ENCODE data around the gene BCAS1.

The BCAS1 gene

GRCh38 chr20:54019127-54019526 is 51.3 kb downstream of the BCAS1 start:
- TF ChIP-seq, protein P1, sequence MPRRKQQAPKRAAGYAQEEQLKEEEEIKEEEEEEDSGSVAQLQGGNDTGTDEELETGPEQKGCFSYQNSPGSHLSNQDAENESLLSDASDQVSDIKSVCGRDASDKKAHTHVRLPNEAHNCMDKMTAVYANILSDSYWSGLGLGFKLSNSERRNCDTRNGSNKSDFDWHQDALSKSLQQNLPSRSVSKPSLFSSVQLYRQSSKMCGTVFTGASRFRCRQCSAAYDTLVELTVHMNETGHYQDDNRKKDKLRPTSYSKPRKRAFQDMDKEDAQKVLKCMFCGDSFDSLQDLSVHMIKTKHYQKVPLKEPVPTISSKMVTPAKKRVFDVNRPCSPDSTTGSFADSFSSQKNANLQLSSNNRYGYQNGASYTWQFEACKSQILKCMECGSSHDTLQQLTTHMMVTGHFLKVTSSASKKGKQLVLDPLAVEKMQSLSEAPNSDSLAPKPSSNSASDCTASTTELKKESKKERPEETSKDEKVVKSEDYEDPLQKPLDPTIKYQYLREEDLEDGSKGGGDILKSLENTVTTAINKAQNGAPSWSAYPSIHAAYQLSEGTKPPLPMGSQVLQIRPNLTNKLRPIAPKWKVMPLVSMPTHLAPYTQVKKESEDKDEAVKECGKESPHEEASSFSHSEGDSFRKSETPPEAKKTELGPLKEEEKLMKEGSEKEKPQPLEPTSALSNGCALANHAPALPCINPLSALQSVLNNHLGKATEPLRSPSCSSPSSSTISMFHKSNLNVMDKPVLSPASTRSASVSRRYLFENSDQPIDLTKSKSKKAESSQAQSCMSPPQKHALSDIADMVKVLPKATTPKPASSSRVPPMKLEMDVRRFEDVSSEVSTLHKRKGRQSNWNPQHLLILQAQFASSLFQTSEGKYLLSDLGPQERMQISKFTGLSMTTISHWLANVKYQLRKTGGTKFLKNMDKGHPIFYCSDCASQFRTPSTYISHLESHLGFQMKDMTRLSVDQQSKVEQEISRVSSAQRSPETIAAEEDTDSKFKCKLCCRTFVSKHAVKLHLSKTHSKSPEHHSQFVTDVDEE (CRISPR knock-in tag; IDR thresholded peaks at IDR 0.05), result no peak
- TF ChIP-seq ZC3H10 (CRISPR knock-in tag; IDR thresholded peaks at IDR 0.05) (no peak), ZNF8 (CRISPR knock-in tag; IDR thresholded peaks at IDR 0.05) (no peak), SNAI2 (CRISPR knock-in tag; IDR thresholded peaks at IDR 0.05) (no peak), CSDC2 (CRISPR knock-in tag; IDR thresholded peaks at IDR 0.05) (no peak), ZNF565 (CRISPR knock-in tag; conservative IDR thresholded peaks at IDR 0.05; ENCODE audit: low read depth) (no peak), ZFP30 (CRISPR knock-in tag; IDR thresholded peaks at IDR 0.05) (no peak), POU6F1 (CRISPR knock-in tag; IDR thresholded peaks at IDR 0.05; ENCODE audit: borderline replicate concordance, low read depth) (no peak), TOX (CRISPR knock-in tag; IDR thresholded peaks at IDR 0.05; ENCODE audit: borderline replicate concordance) (no peak), ZFP3 (CRISPR knock-in tag; IDR thresholded peaks at IDR 0.05) (no peak), BACH2 (CRISPR knock-in tag; IDR thresholded peaks at IDR 0.05; ENCODE audit: borderline replicate concordance) (no peak), GLIS3 (CRISPR knock-in tag; IDR thresholded peaks at IDR 0.05) (no peak), TCF4 (CRISPR knock-in tag; IDR thresholded peaks at IDR 0.05; ENCODE audit: borderline replicate concordance) (no peak), ISL1 (CRISPR knock-in tag; IDR thresholded peaks at IDR 0.05) (no peak)
- TF ChIP-seq, protein P2, sequence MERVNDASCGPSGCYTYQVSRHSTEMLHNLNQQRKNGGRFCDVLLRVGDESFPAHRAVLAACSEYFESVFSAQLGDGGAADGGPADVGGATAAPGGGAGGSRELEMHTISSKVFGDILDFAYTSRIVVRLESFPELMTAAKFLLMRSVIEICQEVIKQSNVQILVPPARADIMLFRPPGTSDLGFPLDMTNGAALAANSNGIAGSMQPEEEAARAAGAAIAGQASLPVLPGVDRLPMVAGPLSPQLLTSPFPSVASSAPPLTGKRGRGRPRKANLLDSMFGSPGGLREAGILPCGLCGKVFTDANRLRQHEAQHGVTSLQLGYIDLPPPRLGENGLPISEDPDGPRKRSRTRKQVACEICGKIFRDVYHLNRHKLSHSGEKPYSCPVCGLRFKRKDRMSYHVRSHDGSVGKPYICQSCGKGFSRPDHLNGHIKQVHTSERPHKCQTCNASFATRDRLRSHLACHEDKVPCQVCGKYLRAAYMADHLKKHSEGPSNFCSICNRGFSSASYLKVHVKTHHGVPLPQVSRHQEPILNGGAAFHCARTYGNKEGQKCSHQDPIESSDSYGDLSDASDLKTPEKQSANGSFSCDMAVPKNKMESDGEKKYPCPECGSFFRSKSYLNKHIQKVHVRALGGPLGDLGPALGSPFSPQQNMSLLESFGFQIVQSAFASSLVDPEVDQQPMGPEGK (CRISPR knock-in tag; IDR thresholded peaks at IDR 0.05; ENCODE audit: borderline replicate concordance), result no peak
- TF ChIP-seq, protein P3, sequence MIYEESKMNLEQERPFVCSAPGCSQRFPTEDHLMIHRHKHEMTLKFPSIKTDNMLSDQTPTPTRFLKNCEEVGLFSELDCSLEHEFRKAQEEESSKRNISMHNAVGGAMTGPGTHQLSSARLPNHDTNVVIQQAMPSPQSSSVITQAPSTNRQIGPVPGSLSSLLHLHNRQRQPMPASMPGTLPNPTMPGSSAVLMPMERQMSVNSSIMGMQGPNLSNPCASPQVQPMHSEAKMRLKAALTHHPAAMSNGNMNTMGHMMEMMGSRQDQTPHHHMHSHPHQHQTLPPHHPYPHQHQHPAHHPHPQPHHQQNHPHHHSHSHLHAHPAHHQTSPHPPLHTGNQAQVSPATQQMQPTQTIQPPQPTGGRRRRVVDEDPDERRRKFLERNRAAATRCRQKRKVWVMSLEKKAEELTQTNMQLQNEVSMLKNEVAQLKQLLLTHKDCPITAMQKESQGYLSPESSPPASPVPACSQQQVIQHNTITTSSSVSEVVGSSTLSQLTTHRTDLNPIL (CRISPR knock-in tag; IDR thresholded peaks at IDR 0.05; ENCODE audit: low read depth), result no peak
- TF ChIP-seq, protein P4, sequence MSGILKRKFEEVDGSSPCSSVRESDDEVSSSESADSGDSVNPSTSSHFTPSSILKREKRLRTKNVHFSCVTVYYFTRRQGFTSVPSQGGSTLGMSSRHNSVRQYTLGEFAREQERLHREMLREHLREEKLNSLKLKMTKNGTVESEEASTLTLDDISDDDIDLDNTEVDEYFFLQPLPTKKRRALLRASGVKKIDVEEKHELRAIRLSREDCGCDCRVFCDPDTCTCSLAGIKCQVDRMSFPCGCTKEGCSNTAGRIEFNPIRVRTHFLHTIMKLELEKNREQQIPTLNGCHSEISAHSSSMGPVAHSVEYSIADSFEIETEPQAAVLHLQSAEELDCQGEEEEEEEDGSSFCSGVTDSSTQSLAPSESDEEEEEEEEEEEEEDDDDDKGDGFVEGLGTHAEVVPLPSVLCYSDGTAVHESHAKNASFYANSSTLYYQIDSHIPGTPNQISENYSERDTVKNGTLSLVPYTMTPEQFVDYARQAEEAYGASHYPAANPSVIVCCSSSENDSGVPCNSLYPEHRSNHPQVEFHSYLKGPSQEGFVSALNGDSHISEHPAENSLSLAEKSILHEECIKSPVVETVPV (CRISPR knock-in tag; IDR thresholded peaks at IDR 0.05), result no peak
- no peak for ATAC-seq

DNA sequence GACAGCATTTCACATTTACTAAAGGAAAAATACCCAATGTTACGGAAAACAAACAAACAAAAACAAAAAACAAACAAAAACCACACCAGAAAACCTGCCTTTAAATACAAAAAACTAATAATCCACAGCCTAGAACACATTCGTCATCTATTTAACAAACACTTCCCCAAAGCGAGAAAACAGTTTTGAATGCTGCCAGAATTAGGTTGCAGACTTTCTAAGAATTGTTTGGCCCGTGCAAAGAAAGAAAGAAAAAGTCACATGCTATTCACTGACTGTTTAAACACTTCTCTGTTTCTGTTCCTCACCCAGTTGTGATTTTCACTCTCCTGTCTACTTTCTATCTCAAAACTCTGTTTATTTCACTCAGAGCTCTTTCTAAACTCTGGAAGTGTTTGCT is 52.5 kb downstream of the BCAS1 start:
- no peak for ATAC-seq
- TF ChIP-seq ZC3H10 (CRISPR knock-in tag; IDR thresholded peaks at IDR 0.05) (no peak), SNAI2 (CRISPR knock-in tag; IDR thresholded peaks at IDR 0.05) (no peak), ARNTL (CRISPR knock-in tag; IDR thresholded peaks at IDR 0.05; ENCODE audit: borderline replicate concordance, low read depth) (no peak), CSDC2 (CRISPR knock-in tag; IDR thresholded peaks at IDR 0.05) (no peak), TCF4 (CRISPR knock-in tag; IDR thresholded peaks at IDR 0.05; ENCODE audit: borderline replicate concordance) (no peak), ZNF565 (CRISPR knock-in tag; conservative IDR thresholded peaks at IDR 0.05; ENCODE audit: low read depth) (no peak), GLIS3 (CRISPR knock-in tag; IDR thresholded peaks at IDR 0.05) (no peak), RARB (CRISPR knock-in tag; IDR thresholded peaks at IDR 0.05) (no peak), TOX (CRISPR knock-in tag; IDR thresholded peaks at IDR 0.05; ENCODE audit: borderline replicate concordance) (no peak), ZFP30 (CRISPR knock-in tag; IDR thresholded peaks at IDR 0.05) (no peak), ESRRG (CRISPR knock-in tag; IDR thresholded peaks at IDR 0.05) (no peak), ZFP3 (CRISPR knock-in tag; IDR thresholded peaks at IDR 0.05) (no peak), PPARA (CRISPR knock-in tag; IDR thresholded peaks at IDR 0.05; ENCODE audit: borderline replicate concordance) (no peak), POU6F1 (CRISPR knock-in tag; IDR thresholded peaks at IDR 0.05; ENCODE audit: borderline replicate concordance, low read depth) (no peak)
- TF ChIP-seq, protein P2 (CRISPR knock-in tag; IDR thresholded peaks at IDR 0.05; ENCODE audit: borderline replicate concordance), result no peak
- TF ChIP-seq, protein P1 (CRISPR knock-in tag; IDR thresholded peaks at IDR 0.05), result no peak
- TF ChIP-seq, protein P3 (CRISPR knock-in tag; IDR thresholded peaks at IDR 0.05; ENCODE audit: low read depth), result no peak
